ENCODE measurements around the gene RBM38. TPM values are rescaled to one million over a fixed set of nuclear protein-coding genes. Genes with fewer than 3 reads are reported as not detected.

RBM38 gene
- total RNA-seq, 1 donor from 2014 or later = 39.4 TPM

DNA sequence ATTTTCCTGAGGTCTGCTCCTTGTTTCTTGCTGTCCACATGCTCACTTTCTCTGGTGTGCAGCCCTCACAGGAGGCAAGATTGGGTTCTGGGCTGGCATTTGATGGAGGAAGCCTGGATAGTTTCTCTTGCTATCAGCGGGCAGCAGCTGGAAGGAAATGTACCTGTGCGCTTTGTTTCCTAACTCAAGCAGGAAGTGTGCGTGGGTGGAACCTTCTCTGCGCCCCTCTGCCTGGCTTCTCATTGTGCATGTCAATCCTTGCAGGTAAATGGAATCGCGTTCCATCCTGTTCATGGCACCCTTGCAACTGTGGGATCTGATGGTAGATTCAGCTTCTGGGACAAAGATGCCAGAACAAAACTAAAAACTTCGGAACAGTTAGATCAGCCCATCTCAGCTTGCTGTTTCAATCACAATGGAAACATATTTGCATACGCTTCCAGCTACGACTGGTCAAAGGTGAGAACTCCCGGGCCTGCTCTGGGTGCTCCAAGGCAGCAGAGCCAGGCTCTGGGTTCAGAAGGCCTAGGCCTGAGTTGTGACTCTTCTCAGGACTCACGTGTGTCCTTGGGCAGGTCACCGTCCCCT is 16.8 kb upstream of the RBM38 start:
- DNase-seq (ENCODE audit: extremely low read depth, low read depth, low spot score) = no peak

DNA sequence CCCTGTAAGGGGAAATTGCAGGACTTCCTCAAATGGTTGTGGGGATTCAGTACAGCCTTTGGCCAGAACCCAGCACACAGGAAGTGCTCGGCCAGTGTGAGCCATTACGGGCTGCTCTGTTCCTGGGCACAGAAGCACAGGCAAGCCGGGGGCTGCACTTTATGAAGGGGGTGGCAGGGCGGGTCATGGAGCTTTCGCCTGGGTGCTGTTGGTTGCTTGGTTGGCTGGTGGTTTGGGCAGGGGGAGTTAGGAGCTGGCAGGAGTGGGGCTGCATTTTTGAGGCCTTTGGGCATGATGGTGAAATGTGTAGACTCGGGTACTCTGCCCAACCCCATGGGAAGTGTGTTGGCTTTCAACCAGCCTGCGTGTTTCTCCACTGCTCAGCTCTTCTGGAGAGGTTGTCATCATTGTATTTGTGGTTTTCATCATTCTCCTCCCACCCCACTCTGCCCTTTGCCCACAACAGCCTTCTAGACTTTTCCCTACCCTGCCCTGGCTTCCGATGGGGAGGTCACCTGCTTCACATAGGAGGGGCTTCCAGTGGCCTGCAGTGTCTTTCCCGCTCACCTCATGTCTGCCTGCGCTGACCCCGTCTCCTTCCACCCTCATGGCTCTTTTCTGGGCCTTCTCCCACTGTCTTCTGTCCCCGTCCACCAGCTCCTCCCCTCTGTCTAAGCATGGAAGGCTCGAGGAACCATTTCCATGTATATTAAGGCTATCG is 16.1 kb upstream of the RBM38 start:
- no peak for DNase-seq (ENCODE audit: extremely low read depth, low read depth, low spot score)

DNA sequence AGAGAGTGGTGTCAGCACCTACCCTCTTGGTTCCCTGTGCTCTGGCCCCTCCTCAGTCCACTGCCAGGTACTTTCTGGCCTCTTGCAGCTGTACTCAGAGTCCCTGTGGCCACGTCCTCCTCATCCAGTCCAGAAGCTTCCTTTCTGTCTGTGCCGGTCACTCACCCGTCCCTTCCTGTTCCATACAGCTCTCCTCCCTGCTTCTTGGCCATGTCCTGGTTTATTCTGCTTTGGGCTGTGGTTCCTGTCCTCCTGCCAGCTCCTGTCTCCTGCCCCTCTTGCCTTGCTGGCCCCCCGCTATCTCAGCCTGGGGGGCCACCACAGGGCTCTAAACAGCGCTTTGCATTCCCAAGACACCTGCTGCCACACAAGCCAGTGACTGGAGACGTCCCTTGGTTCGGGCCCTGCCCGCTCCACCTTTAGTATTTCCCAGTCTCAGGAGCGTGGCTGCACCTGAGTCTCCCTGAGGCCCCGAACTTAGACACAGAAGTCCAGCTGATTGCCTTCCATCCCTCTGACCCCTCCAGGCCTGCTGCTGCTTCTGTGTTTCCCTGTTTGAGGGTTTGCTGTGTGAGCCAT is 15.5 kb upstream of the RBM38 start:
- DNase-seq (ENCODE audit: extremely low read depth, low read depth, low spot score) = no peak

DNA sequence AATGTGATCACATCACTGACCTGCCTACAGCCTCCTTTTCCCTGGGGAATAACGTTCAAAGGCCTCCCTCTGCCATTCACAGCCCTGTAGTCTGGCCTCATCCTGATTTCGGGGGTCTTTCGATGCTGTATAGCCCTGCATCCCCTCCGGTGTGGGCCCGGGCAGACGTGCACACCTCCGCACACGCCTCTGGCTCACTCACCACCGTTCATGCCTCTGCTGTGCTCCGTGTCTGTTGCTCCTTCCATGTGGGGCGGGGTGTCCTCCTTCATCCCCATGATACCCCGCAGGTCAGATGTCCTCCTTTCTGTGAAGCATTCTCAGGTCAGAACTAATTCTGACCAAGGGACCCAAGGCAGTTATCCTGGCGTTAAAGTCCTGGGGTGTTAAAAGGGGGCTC is 13.8 kb upstream of the RBM38 start:
- DNase-seq (ENCODE audit: extremely low read depth, low read depth, low spot score) = no peak

DNA sequence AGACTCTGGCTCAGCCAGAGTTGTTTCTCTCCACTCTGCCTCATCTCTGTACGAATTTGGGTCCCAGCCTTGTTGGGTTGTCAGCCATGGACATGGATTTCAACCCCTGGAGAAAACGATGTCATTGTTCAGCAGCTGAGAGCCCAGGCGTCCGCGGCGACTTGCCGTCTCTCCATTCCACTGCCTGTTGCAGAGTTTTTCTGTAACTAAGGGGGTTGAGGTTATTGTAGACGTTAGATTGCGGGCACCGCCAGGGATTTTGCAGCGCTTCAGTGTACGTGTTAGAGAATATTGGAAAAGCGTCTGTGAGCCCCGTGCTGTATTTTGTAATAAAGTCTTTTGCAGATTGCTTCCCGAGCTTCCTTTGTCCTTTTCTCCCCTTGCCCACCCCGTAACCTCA is 13.1 kb upstream of the RBM38 start:
- no peak for DNase-seq (ENCODE audit: extremely low read depth, low read depth, low spot score)

DNA sequence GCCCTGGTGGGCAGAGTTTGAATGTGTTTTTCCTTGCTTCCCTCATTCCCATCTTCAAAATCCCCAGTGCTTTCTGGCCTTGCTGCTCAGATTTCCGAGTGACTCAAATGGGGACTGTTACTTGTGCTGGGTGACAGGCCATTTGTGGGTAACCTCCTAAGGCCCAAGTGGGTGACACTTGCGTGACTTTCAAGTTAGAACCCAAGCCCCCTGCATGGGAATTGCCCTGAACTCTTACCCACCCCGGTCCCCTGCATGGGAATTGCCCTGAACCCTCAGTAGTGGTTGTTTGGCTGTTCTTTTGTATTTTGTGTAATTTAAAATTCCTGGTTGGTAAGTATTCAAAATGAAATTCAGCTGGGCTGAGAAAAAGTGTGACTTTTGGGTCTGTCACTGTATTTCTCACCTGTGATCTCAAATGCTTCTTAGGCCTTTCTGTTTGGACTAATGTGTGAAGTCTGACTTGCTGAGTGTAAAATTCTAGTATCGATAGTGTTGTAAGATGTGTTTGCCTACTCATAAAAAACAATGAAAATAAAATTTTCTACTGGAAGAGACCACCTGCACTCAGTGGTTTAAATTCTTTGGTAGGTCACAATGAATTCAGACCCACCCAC is 12.4 kb upstream of the RBM38 start:
- DNase-seq (ENCODE audit: extremely low read depth, low read depth, low spot score) = no peak

DNA sequence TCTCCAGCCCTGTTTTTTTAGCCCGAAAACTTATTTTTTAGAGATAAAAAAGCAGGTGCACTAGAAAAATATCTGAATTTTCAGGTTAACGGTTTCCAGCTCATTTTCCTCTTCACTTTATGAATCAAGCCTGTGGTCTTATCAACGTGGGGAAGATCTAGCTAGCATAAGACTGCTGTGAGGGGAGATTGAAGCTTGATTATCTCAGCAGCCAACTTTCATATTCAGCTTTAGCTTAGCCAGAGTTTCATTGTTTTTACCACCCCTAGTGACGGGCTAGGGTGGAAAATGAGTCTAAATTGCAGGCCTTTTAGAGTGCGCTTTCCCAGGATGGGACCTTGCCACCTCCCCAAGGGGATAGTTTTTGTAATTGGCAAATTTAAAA is 11.9 kb upstream of the RBM38 start:
- DNase-seq (ENCODE audit: extremely low read depth, low read depth, low spot score) = no peak

DNA sequence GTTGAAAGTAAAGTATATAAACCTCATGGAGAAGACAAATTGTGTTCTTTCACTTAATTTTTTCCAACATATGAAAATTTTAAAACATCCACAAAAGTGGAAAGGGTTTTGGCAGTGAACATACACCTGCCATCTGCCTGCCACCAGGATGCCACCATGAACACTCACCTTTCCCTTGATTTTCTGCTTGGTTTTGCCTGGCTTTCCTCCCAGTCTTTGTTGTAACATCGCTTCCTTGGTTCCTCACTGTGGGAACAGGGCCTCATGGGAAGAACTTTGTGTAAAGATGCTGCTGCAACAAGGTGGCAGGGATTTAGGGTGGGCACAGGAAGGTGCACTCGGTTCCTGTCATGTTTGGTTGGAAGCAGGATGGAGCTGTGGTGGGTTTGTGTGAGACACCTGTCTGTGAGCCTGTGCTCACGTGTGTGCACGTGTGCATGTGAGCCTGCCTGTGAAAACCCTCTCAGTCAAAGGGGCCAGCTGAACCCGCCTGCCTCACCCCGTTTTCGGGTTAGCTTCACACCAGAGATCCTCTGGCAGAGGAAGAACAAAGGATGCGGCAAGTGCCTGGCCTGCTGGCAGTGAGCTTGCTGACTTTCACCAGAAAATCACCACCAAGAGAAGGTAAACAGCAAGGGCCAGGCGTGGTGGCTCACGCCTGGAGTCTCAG is 11.0 kb upstream of the RBM38 start:
- DNase-seq (ENCODE audit: extremely low read depth, low read depth, low spot score) = no peak

DNA sequence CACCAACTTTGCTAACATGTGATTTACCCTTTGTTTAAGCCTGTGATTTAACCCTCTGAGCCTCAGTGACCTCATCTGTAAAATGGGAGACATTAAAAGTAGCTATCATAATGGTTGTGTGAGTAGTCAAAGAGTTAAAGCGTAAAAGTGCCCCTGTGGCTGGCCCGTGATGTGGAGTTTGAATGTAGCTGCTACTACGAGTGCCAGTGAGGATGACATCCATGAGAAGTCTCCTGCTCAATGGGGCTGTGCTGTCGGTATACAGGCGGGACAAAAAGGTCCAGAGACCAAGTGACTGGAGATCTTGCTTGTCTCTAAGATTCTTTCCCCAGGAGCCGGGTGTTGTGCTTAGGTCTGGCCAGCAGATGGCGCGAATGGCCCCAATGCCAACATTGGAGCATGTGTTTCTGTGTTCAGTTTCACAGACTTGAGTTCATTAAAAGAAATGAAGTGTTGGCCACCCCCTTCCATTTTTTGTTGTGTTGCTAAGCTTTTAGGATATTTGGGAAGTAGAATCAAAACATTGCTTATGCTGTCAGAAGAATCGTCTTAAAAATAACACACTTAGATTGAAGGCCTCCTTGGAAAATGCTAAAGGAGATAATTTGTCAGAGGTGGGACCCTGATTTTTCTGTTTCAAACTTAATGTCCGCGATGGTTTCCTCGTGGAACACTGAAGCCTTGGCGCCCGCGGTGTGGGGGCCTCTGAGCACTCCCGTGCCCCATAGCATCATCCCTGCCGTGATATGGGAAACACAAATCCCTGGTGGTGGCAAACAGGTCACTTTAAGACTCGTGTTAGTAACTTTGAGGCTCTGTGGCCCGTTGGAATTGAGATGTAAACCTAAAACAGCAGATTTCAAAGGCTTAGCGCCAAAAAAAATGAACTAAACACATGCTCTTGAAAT is 9.3 kb upstream of the RBM38 start:
- peak; percentile 42 for DNase-seq (ENCODE audit: extremely low read depth, low read depth, low spot score)

DNA sequence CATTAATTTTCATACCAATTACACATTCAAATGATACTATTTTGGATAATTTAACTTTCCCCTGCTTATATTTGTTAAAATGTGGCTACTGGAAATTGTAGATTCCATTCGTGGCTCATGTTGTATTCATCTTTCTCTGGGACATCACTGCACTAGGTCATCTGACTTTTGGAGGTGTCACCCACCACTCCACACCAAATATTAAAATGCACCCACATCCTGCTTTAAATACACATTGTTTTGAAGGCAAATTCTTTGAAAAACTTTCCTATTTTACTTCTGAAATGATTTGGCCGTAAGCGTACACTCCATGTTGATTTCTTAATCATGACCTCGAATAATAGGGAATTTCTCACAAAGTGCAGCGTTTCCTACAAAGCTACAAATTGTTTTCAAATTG is 8.7 kb upstream of the RBM38 start:
- no peak for DNase-seq (ENCODE audit: extremely low read depth, low read depth, low spot score)

DNA sequence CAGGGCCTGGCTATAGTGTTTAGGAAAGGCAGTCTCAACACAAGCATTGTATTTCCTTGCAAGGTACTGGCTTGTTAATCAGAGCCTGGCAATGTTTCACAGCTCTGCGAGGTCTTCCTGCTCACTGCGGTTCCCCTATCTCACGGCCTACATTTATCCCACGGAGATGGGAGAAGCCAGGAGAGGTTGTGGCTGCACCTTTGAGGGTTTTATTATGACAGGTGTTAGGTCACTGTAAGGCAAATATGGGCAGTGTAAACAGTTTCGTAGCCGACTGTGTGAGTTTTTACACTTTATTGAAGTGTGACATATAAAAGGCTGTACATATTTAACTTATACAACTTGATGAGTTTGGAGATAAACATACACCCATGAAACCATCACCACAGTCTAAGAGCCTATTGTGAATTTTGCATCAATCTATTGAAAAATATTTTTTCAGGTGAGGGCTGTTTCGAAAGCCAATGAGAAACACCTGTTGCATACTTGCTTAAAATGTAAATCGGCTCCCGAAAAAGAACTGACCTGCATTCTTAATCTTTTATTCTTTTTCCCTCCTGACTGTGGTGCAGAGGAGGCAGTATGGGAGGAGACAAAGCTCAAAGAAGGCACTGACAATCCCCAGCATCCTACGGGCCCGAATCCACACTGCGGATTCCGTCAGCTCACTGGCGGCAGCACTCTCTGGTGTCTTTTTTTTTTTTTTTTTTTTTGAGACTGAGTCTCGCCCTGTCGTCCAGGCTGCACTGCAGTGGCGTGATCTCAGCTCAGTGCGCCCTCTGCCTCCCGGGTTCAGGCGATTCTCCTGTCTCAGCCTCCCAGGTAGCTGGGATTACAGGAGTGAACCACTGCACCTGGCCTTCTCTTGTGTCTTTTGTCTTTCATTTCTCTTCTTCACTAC is 7.5 kb upstream of the RBM38 start:
- DNase-seq (ENCODE audit: extremely low read depth, low read depth, low spot score) = no peak

DNA sequence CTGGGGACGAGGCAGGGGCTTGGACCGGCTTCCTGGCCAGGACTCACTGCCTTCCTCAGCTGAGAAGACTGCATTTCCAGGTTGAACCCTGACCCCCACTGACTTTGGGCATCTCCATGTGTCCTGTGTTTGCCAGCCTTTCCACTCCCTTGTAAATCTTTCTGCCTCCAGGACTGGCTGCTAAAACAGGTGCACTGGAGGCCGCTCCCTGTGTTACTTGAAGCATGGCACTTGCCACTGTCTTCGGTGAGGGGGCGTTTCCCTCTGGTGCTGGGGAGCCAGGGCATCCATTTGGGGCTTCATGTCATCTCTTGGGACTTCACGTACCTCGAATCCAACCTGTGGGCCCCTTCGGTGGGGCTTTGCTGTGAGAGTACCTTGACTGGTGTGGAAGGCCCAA is 6.7 kb upstream of the RBM38 start:
- DNase-seq (ENCODE audit: extremely low read depth, low read depth, low spot score) = no peak

DNA sequence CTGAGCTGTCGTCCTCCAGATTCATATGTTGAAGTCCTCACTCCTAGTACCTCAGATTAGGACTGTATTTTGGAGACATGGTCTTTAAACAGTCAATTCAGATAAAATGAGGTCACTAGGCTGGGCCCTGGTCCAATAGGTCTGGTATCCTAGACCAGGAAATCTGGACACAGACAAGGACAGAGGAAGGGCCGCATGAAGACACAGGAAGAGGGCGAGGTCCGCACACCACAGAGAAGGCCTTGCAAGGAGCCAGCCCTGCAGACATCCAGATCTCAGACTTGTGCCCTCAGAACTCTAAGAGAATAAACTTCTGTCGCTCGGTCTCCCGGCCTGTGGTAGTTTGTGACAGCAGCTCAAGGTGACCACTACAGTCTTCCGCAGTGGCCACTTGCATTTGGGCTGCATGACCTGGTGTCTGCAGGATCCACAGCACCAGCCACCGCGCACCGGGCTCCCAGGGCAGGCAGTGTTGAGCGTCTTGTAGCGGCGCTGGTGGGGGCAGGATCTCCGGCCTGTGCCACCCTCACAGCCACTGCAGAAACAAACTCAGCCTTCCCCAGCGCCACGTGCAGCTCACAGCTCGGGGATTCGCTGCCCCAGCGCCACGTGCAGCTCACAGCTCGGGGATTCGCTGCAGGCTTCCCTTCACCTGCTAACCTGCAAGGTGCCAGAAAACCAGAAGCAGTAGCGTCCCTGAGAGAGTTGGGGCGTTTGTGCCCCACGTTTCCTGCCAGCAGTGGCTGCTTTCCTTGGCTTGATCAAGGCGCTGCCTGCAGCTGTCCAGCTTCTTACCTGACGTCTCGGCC is 6.0 kb upstream of the RBM38 start:
- no peak for DNase-seq (ENCODE audit: extremely low read depth, low read depth, low spot score)

DNA sequence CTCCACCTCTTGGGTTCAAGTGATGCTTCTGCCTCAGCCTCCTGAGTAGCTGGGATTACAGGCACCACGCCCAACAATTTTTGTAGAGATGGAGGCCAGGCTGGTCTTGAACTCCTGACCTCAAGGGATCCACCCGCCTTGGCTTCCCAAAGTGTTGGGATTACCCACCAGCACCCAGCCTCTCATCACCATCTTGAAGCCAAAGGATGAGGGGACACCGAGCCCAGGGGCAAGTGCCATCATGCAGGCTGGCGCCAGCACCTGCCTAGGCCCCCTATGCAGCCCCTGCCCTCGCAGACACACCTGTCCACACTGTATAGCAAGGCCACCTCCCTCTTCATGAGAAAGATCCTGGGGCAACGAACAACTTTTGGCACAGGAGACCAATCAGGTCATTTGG is 5.3 kb upstream of the RBM38 start:
- no peak for DNase-seq (ENCODE audit: extremely low read depth, low read depth, low spot score)

DNA sequence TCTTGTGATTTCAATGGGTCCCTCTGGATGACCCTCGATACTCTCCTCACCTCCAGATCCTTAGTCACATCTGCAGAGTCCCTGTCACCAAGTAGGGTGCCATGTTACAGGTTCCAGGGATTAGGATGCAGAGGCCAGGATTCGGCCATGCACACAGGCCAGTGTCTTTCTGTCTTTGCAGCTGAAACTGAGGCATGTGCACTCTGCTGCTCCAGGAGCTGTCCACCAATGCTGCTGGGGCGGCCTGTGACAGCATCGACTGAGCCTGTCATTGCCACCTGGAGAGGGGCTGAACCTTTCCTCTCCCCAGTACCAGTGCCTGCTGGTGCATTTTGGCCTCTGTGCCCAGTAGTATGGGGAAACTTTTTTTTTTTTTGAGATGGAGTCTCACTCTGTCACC is 4.4 kb upstream of the RBM38 start:
- DNase-seq (ENCODE audit: extremely low read depth, low read depth, low spot score) = no peak

DNA sequence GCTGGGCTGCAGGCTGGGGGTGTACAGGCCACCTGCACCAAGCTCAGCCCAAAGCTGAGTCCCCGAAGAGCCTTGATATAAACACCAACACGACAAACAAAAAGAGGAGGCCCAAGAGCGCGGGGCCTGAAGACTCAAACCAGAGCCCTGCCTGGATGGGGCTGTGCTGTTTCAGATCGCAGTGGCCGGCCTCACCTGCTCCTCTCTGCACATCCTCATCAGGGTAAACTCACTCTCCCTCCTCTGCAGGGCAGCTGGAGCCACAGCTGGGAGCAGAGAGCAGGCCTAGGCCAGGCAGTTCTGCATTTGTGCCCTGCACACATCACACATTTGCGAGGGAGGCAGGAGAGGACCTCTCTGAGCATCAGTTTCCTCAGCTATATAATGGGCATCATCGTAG is 3.7 kb upstream of the RBM38 start:
- no peak for DNase-seq (ENCODE audit: extremely low read depth, low read depth, low spot score)

DNA sequence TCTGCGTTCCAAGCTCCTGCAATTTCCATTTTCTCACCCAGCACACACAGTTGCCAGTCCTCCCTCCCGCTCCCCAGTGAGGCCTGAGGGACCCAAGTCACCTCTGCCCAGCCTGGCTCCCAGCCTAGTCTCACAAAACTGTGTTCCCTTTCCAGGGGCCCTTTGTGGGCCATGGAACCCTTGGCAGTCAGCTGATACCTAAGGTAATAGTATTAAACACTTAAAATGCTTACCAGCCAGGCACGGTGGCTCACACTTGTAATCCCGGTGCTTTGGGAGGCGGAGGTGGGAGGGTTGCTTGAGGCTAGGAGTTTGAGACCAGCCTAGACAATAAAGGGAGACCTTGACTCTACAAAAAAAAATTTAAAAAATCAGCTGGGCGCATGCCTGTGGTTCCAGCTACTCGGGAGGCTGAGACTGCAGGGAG is 3.2 kb upstream of the RBM38 start:
- DNase-seq (ENCODE audit: extremely low read depth, low read depth, low spot score) = no peak

DNA sequence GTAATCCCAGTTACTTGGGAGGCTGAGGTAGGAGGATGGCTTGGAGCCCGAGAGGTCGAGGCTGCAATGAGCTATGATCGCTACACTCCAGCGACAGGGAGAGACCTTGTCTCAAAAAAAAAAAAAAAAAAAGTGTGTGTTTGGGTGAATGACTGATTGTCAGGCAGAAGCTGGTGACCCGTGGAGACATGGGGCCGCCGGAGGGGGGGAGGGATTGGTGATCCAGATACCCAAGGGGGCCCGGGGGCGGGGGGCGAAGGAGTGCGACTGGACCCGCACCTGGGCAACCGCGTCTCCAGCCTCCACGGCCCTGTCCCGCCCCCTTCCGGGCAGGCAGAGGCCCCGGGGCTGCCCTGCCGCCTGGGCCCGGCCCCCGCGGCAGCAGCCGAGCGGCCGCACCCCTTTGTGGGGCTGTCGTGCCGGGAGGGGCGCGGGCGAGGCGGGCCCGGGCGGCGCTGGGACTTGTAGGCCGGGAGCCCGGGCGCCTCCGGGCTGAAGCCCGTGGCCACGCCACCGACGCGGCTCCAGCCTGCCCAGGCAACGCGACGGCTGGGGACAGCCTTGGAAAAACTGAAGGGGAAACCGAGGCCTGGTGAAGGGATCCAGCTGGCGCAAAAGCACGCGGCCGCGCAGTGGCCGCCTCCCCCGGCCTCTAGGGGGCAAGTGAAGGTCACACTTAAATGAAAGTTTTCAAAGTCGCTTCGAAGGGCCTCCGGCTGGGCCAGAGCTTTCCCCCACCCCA is 2.1 kb upstream of the RBM38 start:
- no peak for DNase-seq (ENCODE audit: extremely low read depth, low read depth, low spot score)

All from glomerular endothelial cell (primary cell).